NCI-H748 (cell line): ENCODE measurements around the gene PI16.
"Not testable (repeated sequence)": the region's sequence is repeated elsewhere in the genome, so short reads cannot be mapped to it uniquely, and the experiment has no call there.

Source experiments
- DNase-seq: peaks from one replicate; lab custom pipeline; 2025; ENCODE audit not compliant: unreplicated experiment; lab: John Stamatoyannopoulos, UW

Gene PI16

DNA sequence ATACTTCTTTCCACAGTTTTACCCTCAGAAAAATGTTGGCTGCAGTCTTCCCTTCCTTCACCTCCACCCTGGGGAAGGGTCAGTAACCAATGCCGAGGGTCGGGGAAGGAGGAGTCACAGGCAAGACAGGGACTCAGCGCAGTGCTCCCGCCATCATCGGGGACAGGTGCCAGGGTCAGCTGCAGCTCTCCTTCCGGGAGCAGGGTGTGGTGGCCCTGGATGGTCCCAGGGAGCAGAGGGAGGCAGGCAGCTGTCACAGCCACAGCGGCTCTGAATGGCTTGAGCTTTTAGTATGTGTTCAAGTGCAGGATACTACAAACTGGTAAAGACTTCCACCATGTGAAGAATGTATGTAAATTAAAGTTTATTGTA is 26.0 kb upstream of the PI16 start:
- peak; percentile 25 for DNase-seq

DNA sequence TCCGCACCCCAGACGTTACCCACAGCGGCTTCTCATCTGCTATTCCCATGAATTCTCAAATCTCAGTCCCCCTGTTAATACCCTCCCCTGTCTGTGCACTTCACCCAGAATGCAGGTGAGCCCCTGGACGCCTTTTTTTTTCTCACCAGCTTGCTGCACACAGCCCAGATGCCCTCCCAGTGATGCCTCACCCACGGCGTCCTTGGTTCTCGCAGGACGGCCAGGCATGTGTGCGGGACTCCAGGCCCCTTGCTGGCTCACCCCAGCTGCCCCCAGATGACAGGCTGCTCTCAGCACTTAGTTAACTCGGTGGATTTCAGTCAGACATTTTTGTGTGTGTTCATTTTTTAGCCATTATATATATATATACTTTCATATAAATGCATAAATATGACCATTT is 25.4 kb upstream of the PI16 start:
- no peak for DNase-seq

DNA sequence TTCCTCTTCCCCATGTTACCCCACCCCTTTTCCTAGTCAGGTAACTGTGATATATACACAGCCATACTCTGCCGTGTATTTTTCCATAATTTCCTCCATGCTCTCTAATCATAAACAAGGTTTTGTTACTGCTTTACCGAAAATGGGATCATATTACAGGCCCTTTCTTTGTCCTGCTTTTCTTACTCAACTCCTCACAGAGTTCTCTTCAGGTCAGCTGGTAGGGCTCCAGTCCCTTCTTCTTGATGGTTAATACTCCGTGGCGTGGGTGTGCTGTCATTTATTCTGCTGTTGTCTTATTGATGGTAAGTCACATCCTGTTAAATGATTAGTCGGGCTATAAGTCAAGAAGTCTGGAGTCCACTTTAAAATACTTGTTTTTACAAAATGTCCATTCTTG is 24.9 kb upstream of the PI16 start:
- peak; percentile 18 for DNase-seq

DNA sequence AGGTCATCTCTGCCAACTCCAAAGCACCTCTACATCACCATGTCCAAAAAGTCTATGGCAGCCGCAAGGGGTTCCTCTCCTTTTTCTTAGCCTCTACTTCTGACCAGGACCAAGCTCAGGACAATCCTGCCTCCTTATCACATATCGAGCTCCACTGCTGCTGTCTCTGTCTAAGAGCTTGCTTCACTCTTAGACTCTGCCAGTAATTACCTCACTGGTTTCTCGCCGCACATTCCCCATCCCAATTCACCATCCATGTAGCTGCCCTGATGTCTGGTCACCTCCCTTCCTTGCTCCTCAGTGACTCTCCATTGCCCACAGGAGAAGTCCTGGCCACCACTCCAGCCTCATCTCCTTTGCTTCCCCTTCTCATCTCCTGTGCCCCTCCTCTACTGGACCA is 24.1 kb upstream of the PI16 start:
- no peak for DNase-seq

DNA sequence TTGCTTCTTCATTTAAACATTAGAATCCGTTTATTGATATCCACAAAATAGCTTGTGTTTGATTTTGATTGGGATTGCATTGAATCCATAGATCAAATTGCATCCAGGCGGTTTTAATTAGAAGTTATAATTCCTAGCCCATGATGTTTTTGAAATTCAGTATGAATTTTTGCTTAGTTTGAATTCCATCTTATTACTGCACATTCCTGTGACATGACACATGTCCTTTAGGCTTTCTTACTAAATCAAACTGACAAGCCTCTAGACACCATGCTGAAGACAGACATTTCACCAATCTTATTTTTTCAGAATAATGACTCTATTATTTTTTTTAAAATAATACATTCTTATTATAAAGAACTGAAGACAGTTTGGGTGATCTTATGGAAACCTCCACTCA is 21.4 kb upstream of the PI16 start:
- no peak for DNase-seq

DNA sequence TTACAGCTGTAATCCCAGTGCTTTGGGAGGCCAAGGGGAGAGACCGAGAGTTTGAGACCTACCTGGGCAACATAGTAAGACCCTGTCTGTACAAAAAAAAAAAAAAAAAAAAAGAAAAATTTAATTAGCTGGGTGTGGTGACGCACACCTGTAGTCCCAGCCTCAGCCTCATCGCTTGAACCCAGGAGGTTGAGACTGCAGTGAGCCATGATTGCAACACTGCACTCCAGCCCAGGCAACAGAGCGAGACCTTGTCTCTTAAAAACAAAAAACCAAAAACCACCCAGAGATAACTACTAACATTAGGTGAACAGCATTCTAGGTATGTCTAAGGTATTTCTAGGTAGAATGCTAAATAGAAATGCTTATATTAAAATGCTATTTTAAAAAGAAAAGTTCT is 21.0 kb upstream of the PI16 start:
- DNase-seq, result no peak

DNA sequence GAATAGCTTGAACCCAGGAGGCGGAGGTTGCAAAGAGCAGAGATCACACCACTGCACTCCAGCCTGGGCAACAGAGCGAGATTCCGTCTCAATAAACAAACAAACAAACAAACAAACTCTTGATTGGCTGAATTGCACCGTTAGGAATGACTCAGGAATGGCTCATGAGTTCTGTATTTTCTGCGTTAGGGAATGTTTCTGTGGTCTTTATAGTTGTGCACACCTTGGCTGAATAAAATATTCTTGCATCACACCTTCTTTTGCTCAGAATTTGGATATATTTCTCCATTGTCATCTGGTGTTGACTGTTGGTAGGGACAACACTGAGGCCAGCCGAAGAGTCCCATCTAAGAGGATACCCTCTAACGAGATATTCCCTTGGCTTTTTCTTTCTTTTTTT is 19.6 kb upstream of the PI16 start:
- DNase-seq, result no peak

DNA sequence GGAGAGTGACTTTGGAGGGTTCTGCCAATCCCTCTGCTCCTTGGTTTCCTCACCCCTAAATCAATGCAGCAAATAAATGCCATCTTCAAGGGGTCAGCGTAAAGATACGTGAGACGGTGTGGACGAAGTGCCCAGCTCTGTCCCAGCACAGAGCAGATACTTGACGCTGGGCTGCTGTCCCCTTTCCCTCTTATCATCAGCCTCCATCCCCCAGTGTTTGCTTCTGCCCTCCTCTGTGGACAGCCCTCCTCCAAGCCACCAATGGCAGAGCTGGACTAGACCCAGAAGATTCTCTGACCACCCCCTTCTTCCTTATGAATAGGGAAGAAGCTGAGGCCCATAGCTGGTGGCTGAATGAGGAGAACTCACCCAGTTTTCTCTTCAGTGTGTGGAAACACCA is 17.7 kb upstream of the PI16 start:
- DNase-seq, result no peak

DNA sequence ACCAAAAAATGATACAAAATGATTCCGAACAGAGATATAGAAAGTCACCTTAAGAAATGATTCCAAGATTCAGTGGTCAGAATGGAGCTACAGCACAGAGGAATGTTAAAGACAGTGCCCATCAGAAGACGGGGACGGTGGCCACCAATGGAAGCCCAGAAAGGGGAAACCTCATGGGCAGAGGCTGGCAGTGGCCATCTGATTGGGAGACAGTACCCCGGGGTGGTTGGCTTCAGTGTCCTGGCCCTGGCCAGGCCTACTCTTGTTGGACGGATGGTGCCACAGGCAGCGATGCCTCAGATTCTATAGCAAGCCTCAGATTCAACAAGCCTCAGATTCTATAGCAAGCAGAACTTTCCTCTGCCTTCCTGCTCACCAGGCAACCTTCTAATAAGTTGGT is 16.6 kb upstream of the PI16 start:
- DNase-seq, result no peak

DNA sequence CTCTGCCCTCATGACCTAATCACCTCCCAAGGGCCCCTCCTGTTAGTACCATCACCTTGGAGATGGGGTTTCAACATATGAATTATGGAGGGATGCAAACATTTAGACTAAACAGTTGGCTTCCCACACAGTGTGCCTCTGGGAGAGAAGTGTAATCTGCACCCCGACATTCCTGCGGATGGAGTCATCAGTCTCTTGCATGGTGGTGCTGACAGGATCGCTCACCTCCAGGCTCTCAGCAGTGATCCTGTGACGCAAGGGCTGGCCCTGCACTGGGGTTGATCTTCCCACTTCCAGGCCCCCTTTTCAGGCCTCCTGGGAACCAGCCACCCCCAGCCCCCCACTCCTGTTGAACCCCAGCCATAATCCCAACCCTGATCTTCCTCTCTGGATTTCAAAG is 16.0 kb upstream of the PI16 start:
- DNase-seq, result no peak

DNA sequence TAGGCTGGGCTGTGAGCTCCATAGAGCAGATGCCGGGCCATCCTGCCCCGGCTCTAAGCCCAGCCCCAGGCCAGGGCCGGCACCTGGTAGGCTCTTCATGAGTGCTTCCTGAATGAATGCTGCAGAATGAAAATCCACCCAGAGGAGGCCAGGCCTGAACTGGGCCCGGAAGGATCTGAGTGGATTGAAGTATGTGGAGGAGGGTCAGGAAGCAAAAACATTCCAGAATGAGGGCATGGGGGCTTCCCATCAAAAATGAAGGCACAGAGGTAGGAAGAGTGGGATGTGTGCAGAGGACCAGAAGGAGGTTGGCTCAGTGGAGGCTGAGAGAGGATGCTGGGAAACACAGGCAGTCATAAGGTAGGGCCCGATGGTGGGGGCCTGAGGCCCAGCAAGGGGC is 15.5 kb upstream of the PI16 start:
- not testable (repeated sequence) for DNase-seq

DNA sequence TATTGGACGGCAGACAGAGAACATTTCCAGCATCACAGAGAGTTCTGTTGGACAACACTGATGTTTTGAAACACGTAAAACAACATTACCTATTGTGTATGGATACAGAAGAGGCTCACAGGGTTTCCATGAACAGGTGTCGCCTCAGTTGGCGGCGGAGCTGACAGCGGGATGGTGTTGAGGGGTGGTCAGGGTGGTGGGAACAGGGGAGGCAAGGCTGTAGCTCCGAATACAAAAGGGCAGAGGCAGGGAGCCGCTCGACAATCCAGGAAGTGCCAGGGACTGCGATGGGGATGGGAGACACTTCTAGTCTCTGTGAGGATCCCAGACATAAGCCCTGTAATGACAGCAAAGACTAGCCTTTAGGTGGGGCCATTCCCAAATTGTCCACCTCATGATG is 14.5 kb upstream of the PI16 start:
- no peak for DNase-seq

DNA sequence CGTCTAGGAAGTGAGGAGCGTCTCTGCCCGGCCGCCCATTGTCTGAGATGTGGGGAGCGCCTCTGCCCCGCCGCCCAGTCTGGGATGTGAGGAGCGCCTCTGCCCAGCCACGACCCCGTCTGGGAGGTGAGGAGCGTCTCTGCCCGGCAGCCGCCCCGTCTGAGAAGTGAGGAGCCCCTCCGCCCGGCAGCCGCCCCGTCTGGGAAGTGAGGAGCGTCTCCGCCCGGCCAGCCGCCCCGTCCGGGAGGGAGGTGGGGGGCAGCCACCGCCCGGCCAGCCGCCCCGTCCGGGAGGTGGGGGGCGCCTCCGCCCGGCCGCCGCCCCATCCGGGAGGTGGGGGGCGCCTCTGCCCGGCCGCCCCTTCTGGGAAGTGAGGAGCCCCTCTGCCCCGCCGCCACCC is 13.0 kb upstream of the PI16 start:
- not testable (repeated sequence) for DNase-seq

DNA sequence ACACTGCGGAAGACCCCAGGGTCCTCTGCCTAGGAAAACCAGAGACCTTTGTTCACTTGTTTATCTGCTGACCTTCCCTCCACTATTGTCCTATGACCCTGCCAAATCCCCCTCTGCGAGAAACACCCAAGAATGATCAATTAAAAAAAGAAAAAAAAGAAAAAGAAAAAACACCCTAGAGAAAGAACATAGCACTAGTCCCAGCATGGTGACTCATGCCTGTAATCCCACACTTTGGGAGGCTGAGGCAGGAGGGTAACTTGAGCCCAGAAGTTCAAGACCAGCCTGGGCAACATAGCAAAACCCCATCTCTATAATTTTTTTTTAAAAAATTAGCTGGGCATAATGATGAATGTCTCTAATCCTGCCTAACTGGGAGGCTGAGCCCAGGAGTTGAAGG is 12.2 kb upstream of the PI16 start:
- DNase-seq, result not testable (repeated sequence)

DNA sequence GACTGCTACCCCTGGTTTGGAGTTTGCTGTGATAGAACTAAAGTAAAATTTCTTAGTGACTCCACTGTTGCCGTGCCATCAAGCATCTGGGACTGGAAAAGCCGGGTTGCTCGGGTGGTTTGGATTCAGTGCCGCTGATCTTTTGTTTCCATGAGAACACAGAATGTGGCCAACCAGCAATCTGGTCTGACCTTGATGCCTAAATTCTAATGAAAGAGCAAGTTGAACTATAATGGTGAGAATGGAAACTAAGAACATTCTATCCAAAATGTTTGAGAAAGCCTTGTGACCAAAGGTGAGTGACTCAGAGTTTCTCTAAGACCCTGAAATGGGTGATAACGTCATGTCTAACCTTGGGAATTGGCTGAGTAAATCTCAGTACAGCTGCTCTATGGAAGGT is 9.9 kb upstream of the PI16 start:
- no peak for DNase-seq

DNA sequence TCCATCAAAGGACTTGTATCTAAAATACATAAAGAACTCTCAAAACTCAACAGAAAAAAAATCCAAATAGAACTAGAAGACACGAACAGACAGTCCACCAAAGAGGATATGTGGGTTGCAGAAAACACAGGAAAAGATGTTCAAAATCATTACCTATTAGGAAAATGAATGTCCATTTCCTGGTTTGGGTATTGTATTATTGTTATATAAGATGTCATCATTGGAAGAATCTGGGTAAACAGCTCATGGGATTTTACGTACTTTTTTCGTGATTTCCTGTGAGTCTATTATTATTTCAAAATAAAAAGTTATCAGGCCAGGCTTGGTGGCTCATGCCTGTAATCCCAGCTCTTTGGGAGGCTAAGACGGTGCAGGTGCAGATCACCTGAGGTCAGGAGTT is 9.2 kb upstream of the PI16 start:
- DNase-seq, result no peak

DNA sequence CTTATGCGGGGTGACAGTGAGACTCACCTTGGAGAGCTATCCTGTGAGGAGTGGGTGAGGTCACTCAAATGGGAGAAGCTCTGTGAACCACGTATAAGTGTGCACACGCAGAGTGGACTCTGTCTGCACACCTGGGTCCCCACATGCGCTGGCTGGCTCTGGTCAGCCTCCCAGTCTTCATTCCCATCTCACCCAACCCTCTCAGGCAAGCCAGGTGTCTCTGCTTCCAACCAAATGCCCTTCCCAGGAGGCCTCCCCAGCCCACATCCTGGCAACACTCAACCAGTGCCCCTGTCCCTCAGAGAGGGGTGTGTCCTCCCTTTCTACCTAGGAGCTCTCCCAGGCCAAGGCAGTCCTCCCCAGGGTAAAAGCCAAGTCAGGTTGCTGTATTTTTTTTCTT is 8.0 kb upstream of the PI16 start:
- DNase-seq, result no peak

DNA sequence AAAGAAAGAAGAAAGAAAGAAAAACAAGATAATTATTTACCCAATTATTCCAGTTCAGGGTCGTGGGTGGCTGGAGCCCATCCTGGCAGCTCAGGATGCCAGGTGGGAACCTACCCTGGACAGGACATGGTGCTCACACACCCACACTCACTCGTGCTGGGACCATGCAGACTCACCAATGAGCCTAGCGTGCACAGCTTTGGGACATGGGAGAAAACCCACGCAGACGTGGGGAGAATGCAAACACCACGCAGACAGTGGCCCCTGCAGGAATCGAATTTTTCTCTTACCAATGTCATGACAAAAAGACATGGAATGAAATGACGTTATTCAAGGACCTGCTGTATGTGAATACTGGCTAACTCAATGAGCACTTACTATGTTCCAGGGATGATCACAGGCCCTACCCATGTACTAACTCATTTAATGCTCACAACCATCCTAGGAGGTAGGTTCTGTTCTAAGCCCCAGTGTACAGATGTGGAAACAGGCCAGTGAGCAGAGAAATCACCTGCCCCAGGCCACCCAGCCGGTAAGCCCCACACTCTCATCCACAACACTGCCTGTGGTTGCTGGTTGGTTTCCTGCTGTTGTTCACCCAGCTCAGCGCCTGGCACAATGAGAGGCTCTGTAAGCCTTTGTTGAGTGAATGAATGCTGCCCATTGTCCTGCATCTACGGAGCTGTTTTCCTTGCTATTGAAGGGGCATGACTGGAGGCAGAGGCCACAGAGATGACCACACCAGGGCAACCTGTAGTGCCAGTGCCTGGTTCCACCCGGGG is 6.8 kb upstream of the PI16 start:
- no peak for DNase-seq

DNA sequence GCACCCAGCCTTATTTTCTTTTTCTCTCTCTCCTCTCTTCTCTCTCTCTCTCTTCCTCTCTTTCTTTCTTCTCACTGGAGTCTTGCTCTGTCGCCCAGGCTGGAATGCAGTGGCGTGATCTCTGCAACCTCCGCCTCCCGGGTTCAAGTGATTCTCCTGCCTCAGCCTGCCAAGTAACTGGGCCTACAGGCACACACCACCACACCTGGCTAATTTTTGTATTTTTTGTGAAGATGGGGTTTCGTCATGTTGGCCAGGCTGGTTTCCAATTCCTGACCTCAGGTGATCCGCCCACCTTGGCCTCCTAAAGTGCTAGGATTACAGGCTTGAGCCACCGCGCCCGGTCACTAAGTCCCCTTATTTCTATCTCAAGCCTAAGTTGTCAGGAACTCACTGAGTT is 5.5 kb upstream of the PI16 start:
- DNase-seq, result not testable (repeated sequence)

DNA sequence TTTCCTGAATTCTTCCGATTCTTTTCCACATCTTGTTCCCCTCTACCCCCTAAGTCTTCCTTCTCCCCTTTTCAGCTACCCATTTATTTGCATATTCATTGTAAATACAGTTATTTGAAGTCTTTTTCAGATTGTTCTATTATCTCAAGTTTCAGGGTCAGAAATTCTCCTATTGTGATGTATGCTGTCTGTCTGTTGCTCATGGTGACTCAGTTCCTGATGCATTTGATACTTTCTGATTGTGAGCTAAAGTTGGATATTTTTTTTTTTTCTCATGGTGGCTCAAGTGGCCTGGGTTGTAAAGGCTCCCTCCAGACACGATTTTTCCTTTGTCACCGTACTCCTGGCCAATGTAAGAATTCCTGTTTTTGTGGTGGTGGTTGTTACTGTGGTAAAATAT is 4.9 kb upstream of the PI16 start:
- no peak for DNase-seq

DNA sequence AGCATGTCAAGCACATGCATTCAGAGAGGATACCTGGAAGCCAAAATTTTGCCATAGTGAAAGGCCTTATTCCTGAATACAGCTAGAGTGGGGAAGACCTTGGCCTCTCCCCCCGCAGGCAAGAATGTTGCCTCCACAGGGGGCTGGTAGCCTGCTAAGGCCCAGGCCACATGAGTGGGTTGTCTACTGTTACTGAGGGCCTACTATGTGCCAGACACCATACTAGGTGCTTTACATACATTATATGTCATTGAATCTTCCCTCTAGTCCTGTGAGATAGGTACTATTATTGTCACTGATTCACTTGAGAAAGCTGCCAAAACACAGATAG is 642 bp upstream of the PI16 start:
- DNase-seq, result no peak

DNA sequence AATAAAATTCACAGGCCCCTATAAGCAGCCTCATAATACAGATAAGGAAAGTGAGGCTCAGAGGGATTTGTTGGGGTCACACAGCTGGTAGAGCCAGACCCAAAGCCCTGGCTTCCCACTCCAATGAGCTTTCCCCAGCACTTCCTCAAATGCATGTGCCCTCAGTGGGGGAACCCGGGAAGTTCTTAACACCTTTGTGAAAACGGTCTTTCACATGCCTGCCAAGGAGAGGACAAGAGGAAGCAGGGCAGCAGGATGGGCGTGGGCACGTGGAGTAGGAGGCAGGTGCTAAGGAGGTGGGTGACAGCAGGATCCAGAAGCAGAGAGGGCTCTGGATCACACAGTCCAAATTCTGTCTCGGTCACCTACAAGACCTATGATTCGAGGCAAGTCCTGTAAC is 598 bp downstream of the PI16 start:
- DNase-seq, result no peak

DNA sequence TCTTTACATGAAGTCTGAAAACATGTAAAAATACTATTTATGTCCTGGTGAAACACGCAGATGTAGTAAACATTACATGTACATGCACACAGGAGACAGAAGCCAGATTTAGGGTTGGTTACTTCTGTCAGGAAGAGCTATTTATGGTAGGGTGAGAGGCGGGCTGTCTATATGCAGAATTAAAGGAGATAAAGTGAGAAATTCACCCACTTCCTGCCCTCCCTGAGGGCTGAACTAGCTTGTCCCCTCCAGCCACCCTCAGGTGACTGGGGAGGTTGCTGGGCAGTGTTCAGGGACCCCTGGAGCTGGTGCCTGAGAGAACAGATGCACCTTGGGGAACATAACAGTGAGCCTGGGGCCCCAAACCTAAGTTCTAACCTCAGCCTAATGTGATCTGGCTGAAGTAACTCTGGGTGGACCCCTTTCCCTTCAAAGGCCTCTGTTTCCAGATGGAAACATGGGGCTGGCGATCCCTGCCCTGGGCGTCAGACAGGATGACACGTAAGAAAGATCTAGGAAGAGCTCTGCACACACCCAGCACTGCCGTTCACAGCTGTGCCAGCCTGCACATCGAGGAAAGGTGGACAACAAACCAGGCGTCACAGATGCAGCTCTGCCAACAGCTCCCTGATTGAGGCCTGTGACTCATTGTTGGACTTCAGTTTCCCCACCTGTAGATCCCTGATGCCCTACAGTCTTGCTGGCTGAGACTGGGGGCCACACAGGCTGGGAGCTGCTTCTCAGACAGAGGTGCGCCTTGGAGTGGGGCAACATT is 1.3 kb downstream of the PI16 start:
- DNase-seq, result no peak
